Peyer's patch (tissue), 4 donors: ENCODE measurements around the gene ZNF407. TPM values are rescaled to one million over a fixed set of nuclear protein-coding genes. Genes with fewer than 3 reads are reported as not detected.
A peak's percentile ranks its signal among the peaks of the same experiment; 100 is the strongest.

Source experiments
- DNase-seq, 3 donors: peaks; one replicate each; pipeline ENCODE4 v3.0.0-alpha.2; 2017 to 2019
- H3K27ac ChIP-seq, 4 donors: fragments of 200-600 bp; sonication (generic); one replicate each; pipeline ENCODE4 v1.5.1; 2016 to 2019
- H3K27me3 ChIP-seq, 2 donors: fragments of 200-600 bp; sonication (generic); one replicate each; pipeline ENCODE4 v1.5.1; 2019
- H3K36me3 ChIP-seq, 3 donors: fragments of 200-600 bp; sonication (generic); one replicate each; pipeline ENCODE4 v1.5.1; 2016 to 2019
- H3K4me1 ChIP-seq, 4 donors: fragments of 200-600 bp; sonication (generic); one replicate each; pipeline ENCODE4 v1.5.1; 2016 to 2019
- H3K4me3 ChIP-seq, 4 donors: fragments of 200-600 bp; sonication (generic); 1 replicate in 3 of 4; 2 replicates in 1 of 4; pipeline ENCODE4 v1.5.1; 2016 to 2019; ENCODE audit warnings: mild to moderate bottlenecking in 1 of 4
- H3K9me3 ChIP-seq, 4 donors: fragments of 200-600 bp; sonication (generic); one replicate each; pipeline ENCODE4 v1.5.1; 2016 to 2019; ENCODE audit warnings: mild to moderate bottlenecking in 1 of 4
- CTCF ChIP-seq, 6 experiments: fragments of 450-650 bp in 4 of 6; fragments of 200-600 bp in 2 of 6; sonication (generic) in 1 of 6; IDR thresholded peaks; one replicate each; pipeline ENCODE4 v1.5.1; 2017 to 2019; ENCODE audit warnings: antibody characterized with exemption in 6 of 6, mild to moderate bottlenecking in 3 of 6, moderate library complexity in 1 of 6
- POLR2A ChIP-seq, 2 donors: fragments of 450-650 bp; IDR thresholded peaks; one replicate each; pipeline ENCODE4 v1.5.1; 2017; ENCODE audit warnings: antibody characterized with exemption in 2 of 2, mild to moderate bottlenecking in 2 of 2, moderate library complexity in 2 of 2
- total RNA-seq, 4 donors: library from RNA; depleted of rRNA; stranded (reverse); fragments of >200 nt; gene quantifications; one replicate each; pipeline ENCODE4 v1.1.0, GENCODE V29; 2016

ZNF407 gene
- total RNA-seq, 4 donors from 2014 or later = 24.0 to 54.5 (median 32.3) TPM

- Histone ChIP-seq H3K27me3 (no peaks in the 10 kb centered on the region), H3K36me3 (no peaks in the 10 kb centered on the region), H3K27ac (no peak overlapping the region), H3K4me3 (no peak overlapping the region), H3K9me3 (no peaks in the 10 kb centered on the region), H3K4me1 (peaks cover 0 to 11% (median 0%) of the 10 kb centered on the region in 4 donors)
- no peak for TF ChIP-seq POLR2A (IDR thresholded peaks at IDR 0.05)
- TF ChIP-seq CTCF (IDR thresholded peaks at IDR 0.05) = no peak
- no peak for DNase-seq
Measured at GRCh38 chr18:74806700-74807416, 209.2 kb downstream of the ZNF407 start.

- Histone ChIP-seq H3K27ac (no peak overlapping the region), H3K36me3 (no peaks in the 10 kb centered on the region), H3K4me1 (no peaks in the 10 kb centered on the region), H3K27me3 (no peaks in the 10 kb centered on the region), H3K9me3 (no peaks in the 10 kb centered on the region), H3K4me3 (no peak overlapping the region)
- no peak for DNase-seq
- no peak for TF ChIP-seq CTCF (IDR thresholded peaks at IDR 0.05)
Measured at GRCh38 chr18:74817576-74817975, 219.9 kb downstream of the ZNF407 start.

- no peak for DNase-seq
- Histone ChIP-seq H3K27me3 (no peaks in the 10 kb centered on the region), H3K4me3 (no peak overlapping the region), H3K36me3 (no peaks in the 10 kb centered on the region), H3K9me3 (no peaks in the 10 kb centered on the region), H3K27ac (no peak overlapping the region), H3K4me1 (no peaks in the 10 kb centered on the region)
- TF ChIP-seq POLR2A (IDR thresholded peaks at IDR 0.05) (no peak), CTCF (IDR thresholded peaks at IDR 0.05) (no peak)
Measured at GRCh38 chr18:74818516-74819175, 221.0 kb downstream of the ZNF407 start.

DNA sequence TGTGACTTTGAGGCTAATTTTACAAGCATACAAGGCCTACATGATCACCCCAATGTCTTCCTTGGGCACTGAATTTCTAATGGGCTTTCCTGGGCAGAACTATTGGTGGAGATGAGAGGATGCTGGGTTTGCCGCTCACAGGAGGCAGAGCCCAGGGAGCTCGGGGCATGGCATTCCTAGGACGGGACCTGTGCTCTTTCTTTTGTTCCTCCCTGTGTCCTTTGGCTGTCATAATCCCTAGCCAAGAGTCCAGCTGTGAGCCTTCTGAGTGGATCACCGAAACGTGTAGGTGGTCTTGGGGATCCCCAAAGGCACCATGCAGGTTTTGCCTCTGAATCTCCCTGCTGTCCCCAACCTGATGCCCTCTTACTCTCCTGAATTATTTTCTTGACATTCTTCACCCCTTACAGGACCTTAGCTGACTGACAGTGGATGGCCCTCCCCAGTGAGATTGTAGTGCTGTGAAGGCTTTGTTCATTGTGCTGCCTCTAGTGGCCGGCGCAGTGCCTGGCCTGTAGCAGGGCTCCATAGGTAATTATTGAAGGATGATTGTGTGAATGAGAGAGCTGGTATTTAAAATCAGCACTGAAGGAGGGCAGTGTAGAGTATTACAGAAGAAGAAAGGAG is 221.9 kb downstream of the ZNF407 start:
- H3K4me1 ChIP-seq = no peaks in the 10 kb centered on the region
- TF ChIP-seq CTCF (IDR thresholded peaks at IDR 0.05) = peak in 3 of 6 experiments; percentile 22 to 39 (median 33)
- TF ChIP-seq POLR2A (IDR thresholded peaks at IDR 0.05) = no peak
- no peak overlapping the region for H3K4me3 ChIP-seq
- DNase-seq = no peak
- H3K36me3 ChIP-seq = no peaks in the 10 kb centered on the region
- H3K27me3 ChIP-seq = no peaks in the 10 kb centered on the region
- no peak overlapping the region for H3K27ac ChIP-seq
- no peaks in the 10 kb centered on the region for H3K9me3 ChIP-seq

- no peak for DNase-seq
Measured at GRCh38 chr18:74820160-74820780, 222.6 kb downstream of the ZNF407 start.

More at GRCh38 chr18:74820160-74820780, 222.6 kb downstream of the ZNF407 start:
- H3K4me3 ChIP-seq = no peak overlapping the region
- TF ChIP-seq CTCF (IDR thresholded peaks at IDR 0.05) = no peak
- TF ChIP-seq POLR2A (IDR thresholded peaks at IDR 0.05) = no peak
- H3K27ac ChIP-seq = no peak overlapping the region
- H3K36me3 ChIP-seq = no peaks in the 10 kb centered on the region
- no peaks in the 10 kb centered on the region for H3K27me3 ChIP-seq
- H3K4me1 ChIP-seq = no peaks in the 10 kb centered on the region
- H3K9me3 ChIP-seq = no peaks in the 10 kb centered on the region
